HG03558 (cell line): ENCODE measurements around the gene SKAP1.
"Not testable (repeated sequence)": the region's sequence is repeated elsewhere in the genome, so short reads cannot be mapped to it uniquely, and the experiment has no call there.

ENCODE experiments used
- ATAC-seq: cut with Tn5 transposase; IDR thresholded peaks from one replicate; pipeline ENCODE4 v1.9.1; 2021; ENCODE audit warnings: moderate number of reproducible peaks; ENCODE audit not compliant: unreplicated experiment; ENCODE audit errors: extremely low read depth

Gene SKAP1

DNA sequence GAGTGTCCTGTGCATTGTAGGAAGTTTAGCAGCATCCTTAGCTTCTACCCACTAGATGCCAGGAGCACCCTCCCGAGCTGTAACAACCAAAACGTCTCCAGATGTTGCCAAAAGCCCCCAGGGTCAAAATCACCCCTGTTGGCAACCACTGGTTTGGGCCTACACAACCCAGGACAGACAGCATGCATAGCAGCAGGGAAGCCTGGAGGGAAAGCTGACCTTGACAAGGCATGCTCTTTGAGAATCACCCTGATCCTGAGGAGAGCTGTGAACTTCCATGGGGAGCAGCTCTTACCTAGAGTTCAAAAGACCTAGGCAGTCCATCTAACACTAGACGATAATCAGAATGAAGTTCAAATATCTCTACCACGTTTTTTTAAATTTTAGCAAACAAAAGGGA lies 9.2 kb downstream of the SKAP1 start:
- no peak for ATAC-seq

DNA sequence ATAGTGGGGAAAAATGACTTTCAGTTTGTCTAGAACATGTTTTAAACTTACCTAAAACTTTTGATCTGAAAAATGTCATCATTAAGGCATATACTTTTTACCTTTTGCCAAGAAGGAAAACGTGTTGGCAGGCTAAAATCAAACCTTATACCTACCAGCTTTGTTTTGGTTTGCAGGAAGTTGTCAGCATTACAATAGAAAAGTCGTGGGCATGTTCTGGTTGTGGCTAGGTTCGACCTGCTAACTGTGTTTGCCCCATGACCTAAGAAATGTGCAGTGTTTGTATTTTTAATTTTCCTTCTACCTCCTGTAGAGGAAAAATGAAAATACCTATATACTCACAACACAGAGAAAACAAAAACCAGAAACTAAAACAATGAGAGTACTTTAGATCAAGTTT lies 13.0 kb downstream of the SKAP1 start:
- ATAC-seq: no peak

DNA sequence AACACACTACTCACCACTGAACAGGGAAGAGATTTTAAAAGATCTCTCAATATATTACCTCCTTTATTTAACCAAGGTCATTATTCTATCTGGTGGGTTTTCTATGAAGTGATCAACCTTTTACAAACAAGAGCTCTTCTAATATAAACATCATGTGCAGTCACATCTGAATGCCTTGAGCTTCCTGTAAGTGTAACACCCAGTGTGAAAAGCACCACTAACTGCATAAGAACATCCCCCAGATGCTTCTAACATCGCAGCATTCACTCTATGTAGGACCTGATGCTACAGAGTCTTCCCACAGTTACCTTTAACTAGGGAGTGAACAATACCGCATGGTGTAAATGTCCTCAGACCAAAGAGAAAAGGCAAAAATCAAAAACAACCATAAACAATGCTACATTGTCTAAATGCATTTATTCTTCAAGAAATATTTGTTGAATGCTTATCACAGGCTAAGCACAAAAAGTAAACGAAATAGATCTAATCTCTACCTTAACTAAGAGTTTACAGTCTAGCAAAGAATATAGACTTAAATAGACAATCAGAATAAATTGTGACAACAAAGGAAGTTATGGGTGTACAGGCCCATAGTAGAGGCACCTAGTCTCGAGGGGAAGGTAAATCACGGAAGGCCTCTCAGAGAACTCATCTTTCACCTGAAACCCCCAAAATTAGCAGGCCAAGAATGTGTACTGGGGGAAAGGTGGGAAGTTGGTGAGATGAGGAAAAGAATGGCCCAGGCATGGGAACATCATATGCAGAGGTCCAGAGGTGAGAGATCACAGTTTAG lies 16.2 kb downstream of the SKAP1 start:
- ATAC-seq: no peak

DNA sequence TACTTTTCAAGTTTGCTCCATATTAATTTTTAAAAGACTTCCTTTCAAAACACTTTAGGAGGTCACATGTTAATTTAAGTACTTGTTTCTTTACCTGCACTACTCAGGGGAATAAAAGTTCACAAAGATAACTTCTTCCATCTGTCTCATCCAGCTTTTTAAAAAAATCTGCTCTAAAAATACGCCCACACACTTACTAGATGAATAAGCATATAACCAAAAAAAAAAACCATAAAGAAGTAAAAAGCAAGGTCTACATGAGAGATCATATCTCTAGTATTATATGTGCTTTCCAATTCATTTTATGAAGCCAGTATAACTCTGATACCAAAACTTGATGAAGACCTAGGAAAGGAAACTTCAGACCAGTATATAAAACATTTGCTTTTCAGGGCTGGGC lies 17.2 kb downstream of the SKAP1 start:
- no peak for ATAC-seq

DNA sequence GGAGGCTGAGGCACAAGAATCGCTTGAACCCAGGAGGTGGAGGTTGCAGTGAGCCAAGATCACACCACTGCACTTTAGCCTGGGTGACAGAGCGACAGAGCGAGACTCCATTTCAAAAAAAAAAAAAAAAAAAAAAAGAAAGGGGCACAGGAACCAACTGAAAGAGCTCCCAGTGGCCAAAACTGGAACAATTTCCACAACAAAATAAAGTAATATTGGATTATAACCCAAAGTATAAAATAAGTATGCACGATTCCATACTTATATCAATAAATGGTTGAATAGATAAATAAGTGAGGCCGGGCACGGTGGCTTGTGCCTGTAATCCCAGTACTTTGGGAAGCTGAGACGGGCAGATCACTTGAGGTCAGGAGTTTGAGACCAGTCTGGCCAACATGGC lies 19.2 kb downstream of the SKAP1 start:
- not testable (repeated sequence) for ATAC-seq

DNA sequence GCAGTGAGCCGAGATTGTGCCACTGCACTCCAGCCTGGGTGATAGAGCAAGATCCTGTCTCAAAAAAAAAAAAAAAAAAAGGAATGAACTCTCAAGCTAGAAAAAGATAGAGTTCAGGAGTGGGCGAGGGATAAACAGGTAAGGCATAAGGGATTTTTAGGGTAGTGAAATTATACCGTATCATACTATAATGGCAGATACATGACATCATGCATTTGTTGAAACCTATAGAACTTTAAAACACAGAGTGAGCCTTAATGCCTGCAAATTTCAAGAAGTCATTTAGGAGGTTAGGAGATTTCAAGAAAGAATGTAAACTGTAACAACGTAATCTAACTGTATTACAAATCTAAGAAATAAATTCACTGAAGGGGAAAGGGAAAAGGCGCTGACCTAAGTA lies 20.4 kb downstream of the SKAP1 start:
- no peak for ATAC-seq

DNA sequence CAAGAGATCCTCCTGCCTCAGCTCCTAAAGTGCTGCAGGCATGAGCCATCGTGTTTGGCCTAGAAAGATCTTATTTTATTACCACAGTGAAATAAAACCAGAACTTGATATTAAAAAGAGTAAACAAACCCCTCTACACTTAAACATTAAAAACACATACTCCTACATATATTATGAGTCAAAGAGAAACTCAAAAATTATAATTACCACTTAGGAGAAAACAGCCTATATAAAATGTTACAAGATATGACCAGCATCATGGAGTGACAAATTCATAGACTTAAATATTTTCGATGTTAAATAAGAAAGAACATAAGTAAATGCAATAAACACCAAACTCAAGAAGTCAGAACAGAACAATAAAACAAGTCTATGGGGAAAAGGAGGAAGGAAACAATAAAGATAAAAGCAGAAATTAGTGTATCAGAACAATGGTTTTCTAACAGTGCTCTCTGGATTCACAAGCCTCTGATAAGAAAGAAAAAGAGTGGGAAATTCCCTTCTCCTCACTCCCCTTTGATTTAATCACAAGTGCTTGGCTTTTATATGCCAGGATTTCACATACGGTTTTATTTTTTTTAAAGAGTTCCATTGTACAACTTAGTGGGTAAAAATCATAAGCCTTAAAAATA lies 23.0 kb downstream of the SKAP1 start:
- no peak for ATAC-seq

DNA sequence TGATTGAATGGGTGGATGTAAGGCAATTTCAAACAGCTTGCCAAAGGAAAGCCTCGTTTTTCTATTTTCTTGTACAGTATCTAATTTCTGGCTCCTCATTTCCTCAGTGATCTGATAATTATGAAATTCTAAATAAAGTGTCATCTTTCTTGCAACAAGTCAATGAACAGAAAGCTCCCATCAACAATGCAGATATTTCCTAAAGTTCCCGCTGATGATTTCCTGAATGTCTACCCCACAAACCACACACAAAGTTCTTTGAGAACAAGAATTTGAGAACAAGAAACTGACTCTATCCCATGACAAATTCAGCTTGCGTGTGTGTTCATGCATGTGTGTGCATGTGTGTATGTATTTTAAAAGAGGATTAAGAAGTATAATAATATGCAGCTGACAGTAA lies 35.2 kb downstream of the SKAP1 start:
- ATAC-seq: no peak

DNA sequence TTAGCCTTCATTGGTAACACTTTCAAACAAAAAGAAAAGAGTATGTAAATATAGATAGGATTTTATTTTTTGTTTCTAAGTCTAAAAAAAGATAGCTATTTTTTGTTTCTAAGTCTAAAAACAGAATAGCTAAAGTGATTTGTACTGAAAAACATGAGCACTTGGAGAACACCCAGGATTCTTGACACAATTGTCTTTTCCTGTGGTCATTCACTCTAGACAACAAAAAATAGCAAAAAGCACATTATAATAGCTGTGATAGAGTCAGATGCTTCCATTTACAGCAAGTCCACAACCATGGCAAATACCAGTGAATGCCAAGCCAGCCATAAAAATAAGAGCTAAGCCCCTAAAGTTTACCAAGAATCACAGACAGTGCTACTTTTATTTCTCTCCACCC lies 36.7 kb downstream of the SKAP1 start:
- no peak for ATAC-seq

DNA sequence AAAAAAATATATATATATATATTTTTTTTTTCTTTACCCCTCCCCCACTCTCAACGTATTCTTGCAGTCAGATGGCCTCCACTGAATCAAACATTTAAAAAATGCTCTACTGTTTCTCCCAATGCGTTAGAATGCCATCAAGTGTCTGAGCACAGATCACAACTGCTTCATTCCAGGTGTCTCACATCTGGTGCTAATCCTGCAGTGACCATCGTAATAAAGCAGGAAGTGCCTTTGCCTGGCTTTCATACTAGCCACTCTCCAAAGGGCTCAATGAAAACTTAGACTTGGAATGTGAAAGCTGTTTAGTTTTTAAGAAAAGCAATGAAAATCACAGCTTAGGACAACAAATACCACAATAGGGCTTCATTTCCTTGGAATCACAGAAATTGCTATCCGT lies 37.2 kb downstream of the SKAP1 start:
- ATAC-seq: no peak

DNA sequence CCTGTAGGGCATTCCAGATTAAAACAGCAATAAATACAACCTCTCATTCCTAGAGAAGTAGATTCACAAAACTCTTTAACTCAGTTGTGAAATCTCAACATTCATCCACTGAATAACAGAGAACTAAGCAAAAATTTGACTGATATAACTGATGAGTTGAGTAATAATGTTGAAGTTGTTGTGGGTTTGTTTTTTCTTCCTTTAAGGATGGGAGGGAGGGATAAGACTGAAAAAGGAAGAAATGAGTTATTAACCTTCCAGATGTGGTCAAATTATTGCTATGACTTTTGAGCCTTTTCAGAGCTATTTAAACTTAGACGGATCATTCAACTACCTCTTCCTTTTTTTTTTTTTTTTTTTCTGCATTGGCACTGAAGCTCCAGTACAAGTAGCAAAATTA lies 38.6 kb downstream of the SKAP1 start:
- ATAC-seq: no peak

DNA sequence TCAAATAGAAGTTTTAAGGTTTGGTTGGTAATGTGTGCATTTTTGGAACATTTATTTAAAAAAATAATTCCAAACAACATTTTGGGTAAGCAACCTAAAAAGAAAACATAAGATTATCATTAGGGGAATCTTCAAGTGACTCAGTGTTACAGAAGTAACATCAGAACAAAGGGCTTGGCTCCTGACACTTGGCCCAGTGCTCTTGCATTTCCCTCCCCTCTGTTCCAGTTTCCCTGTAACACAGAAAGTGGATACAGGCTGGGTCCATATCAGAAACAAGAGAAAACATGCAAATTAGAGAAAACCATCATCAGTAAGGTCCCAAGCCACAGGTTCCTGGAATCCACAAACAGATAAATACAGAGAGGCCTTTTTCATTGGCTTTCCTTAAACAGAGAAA lies 40.1 kb downstream of the SKAP1 start:
- no peak for ATAC-seq

DNA sequence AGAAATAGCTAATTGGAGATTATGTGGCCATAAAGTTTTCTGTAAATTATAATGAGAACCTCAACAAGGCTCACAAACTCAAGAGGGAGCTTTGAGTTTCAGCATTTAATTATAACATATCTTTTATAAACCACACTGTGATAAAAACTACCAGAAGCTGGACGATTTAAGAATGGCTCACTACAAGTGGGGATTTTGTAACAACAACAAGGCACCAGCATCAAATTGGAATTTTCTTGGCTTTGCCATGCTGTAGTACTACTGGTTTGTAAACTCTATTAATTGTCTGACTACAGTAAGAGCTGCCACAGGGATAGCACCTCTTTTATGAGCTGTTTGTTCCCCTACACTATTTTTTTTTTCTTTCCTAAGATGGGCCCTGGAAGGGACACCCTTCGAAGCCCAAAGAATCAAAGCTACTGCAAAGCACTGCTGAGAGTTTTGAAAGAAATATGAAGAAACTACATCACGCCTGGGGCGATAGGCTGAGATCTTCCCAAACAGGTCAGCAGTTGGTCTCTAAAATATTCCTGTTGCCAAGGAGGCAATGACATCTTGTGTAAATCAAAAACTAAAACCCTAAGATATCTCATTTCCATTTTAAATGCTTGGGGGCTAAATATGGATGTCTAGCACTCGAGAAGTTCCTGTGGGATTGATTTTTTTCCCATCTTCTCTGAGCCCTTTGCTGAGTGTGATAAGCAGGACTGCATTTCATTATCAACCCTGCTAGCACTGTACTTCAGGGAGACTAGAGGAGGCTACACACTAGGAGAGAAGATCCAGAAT lies 40.9 kb downstream of the SKAP1 start:
- no peak for ATAC-seq

DNA sequence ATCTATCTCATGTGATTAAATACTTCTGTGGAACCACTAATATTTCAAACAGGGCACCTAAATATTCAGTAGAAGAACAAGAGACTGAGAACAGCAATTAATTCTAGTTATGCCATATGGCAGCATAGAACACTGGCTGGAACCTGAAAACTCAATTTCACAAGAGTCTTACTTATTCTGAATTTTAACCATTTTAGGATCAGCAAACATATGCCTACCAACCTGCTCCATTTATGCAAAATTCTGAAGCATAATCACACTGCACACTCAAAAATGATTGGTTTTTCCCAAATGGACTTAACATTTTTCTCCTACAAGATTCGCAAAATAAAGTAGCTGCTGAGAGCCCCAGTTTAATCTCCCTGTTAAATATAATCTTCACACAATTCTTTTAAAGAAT lies 43.2 kb downstream of the SKAP1 start:
- ATAC-seq: no peak

DNA sequence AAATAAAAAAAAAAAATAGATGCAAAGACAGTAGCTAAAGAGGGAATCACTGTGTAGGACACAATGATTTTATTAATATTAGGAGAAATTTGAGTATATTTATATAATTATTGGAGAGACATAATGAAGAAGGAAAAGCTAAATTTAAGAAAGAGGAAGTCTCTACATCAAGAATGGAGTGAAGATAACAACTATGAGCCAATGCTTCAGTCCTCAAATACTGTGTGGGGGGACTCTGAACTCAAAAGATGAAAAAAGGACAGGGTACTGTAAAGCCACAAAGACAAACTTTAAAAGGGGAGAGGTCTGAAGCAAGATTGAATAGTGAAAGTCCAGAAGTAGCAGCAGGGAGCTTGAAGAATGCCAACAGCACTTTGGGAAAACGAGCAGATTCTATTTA lies 44.7 kb downstream of the SKAP1 start:
- ATAC-seq: no peak

DNA sequence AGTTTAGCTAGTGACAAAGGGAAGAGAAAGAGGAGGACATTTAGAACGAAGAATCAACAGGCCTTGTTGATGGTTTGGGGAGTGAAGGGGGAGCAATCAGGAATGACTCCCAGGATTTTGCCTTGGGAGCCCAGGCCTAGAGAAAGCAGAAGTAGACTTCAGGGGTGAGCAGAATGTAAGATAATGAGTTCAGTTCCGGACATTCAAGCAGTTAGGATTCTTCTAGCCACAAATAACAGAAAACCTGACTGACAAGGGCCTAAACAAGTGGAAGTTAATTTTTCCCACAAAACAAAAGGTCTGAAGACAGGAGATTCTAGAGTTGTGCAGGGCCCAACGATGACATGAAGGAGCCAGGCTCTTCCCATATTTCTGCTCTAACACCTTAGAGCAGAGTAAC lies 45.9 kb downstream of the SKAP1 start:
- ATAC-seq: no peak

DNA sequence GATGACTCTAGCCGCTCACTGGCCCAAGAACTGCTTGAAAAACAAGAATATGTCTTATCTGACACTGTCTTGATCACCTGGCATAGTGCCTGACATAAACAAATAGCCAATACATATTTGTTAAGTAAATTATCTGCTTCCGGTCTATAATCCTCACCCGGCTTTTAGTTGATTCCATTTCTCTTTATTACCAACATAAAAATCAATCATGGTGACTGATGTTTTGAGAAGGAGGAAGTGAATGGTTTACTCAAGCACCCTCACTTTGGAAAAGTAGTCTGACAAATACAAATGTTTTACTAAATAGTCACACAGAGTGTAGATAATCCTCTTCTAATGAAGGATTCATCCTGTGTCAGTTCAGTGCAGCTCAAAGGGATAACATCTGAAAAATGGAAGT lies 47.0 kb downstream of the SKAP1 start:
- ATAC-seq: no peak

DNA sequence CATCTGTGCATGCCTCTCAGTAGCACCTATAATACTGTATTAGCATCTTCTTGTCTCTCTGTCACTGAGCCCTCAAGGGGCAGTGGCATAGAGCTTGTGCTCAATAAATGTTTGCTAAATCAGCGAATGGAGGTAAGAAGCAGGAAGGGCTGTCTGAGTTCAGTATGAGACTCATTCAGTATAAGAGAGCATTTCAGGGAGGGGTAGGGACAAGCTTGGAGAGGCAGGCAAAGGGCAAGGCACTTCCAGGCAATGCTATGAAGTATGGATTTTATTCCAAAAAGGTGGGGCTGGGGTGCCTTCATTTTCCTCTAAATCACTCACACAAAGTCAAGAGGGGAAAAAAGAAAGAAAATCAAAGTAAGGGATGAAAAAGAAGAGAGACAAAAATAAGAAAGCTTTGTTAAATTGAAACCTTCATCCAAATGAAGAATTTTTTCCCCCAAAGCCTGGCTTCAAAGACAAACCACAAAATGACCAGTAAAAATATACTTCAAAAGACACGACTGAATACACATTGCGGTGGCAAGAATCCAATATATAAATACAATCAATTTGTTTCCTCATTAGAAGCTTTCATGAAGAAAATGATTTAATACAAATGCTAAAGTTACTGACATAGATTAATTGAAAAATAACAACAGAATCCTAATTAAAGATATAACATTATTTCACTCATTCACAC lies 51.2 kb downstream of the SKAP1 start:
- ATAC-seq: no peak

DNA sequence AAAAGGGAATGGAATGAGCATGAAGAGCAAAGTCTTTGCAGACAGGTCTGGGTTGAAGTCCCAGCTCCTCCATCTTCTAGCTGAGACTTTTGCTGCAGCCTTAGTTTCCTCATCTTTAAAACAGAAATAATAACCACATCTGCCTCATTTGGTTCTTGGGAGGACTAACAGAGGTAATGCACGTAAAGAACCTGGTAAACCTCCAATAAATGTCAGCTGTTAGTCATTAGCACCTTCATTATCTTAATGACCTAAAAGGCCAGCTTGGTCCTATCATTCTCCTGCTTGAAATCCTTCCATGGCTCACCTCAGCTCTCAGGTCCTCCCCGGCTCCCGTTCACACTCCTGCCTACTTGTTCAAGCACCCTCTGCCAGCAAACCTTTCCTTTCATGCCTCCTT lies 51.8 kb downstream of the SKAP1 start:
- ATAC-seq: no peak

DNA sequence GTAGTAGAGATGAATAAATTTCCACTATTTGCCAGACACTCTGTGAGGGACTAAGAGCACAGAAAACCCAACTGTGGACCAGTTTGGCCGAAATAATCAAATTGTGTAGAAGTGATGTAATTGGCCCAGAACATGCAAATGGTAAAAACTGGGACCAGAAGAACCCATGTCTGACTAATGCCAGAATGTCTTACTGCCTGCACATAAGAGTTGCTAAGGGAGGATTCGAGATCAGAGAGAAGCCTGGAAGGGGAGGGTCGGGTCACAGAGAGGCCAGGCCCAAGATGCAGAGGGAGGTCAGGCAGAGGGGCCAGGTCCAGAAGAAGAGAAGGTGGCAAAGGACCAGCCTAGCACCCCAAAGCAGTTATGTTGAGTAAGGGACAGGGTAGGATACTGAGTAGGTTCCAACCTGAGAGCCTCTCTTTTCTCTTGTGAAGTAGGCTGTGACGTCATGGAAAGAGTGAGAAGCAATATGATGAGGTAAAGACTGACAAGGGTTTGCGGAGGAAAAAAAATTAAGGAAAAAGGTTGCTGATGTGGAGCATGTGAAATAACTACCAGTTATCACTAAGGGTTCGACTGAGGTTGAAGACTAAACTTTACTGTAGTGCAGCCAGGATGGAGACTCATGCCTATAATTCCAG lies 53.2 kb downstream of the SKAP1 start:
- no peak for ATAC-seq
